Central memory CD8-positive, alpha-beta T cell (primary cell): Measurements from ENCODE around the gene ARID1A.

Experiments
- ATAC-seq: fragments of 150-1000 bp; cut with Tn5 transposase; replicated peaks from 2 replicates; pipeline ENCODE4 v1.10.0; 2022; ENCODE audit warnings: mild to moderate bottlenecking, moderate FRiP score, moderate number of reproducible peaks; ENCODE audit not compliant: poor library complexity, severe bottlenecking; ENCODE audit errors: extremely low read depth
- DNase-seq, 2 donors: peaks; one replicate each; pipeline ENCODE4 v3.0.0; 2021; ENCODE audit warnings: low spot score in 2 of 2
- H3K27ac Mint-ChIP-seq: one replicate; pipeline ENCODE4 v1.8.0; 2022; ENCODE audit warnings: low read depth, mild to moderate bottlenecking, moderate library complexity, mixed read lengths
- H3K27me3 Mint-ChIP-seq: one replicate; pipeline ENCODE4 v1.8.0; 2022; ENCODE audit warnings: mixed read lengths
- H3K36me3 Mint-ChIP-seq: one replicate; pipeline ENCODE4 v1.8.0; 2022; ENCODE audit warnings: mild to moderate bottlenecking, moderate library complexity, mixed read lengths; ENCODE audit not compliant: insufficient read depth
- H3K4me1 Mint-ChIP-seq: one replicate; pipeline ENCODE4 v1.8.0; 2022; ENCODE audit warnings: mixed read lengths
- H3K4me3 Mint-ChIP-seq: one replicate; pipeline ENCODE4 v1.8.0; 2022; ENCODE audit warnings: mild to moderate bottlenecking, moderate library complexity, mixed read lengths
- H3K9me3 Mint-ChIP-seq: one replicate; pipeline ENCODE4 v1.8.0; 2022; ENCODE audit warnings: mixed read lengths

Gene ARID1A

DNA sequence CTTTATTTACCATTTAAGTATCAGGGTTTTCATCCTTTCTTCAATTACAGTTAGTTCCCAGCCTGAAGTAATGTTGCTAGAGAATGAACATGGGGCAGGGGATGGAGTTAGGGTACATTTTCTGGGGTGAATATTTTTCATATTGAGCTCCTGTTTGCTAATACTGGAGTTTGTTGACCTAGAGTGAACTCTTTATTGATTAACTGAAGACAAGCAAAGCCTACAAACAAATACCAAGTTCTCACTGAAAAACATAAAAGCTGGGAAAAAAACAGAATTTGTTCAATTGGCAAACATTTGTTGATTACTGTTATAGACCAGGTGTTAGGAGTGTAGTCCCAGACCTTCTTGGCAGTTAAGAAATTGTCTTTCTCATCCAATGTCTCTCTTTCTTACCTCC is 63.7 kb downstream of the ARID1A start:
- H3K9me3 Mint-ChIP-seq: no peaks in the 10 kb centered on the region
- no peak overlapping the region for H3K4me3 Mint-ChIP-seq
- peak overlapping the region; percentile 84 for H3K27ac Mint-ChIP-seq
- ATAC-seq (no peak), DNase-seq (no peak)
- peaks cover 70% of the 10 kb centered on the region for H3K36me3 Mint-ChIP-seq
- peaks cover 11% of the 10 kb centered on the region for H3K4me1 Mint-ChIP-seq
- no peaks in the 10 kb centered on the region for H3K27me3 Mint-ChIP-seq

DNA sequence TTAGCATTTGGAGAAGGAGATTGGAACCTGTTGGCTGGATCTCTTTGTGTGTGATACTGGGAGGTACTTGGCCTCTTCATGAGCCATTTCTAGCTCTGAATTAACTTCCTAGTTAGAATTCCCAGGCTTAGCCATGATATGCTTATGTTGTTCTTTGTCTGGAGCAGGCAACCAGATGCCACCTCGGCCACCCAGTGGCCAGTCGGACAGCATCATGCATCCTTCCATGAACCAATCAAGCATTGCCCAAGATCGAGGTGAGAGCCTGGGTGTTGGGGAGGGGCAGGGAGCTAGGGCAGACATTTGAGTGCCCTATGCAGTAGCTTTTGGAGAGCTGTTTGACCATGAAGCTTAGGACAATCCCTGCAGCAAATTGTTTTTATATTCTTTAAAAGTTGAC is 65.4 kb downstream of the ARID1A start:
- no peaks in the 10 kb centered on the region for H3K9me3 Mint-ChIP-seq
- ATAC-seq (no peak), DNase-seq (no peak)
- no peak overlapping the region for H3K27ac Mint-ChIP-seq
- H3K4me1 Mint-ChIP-seq: peaks cover 11% of the 10 kb centered on the region
- no peaks in the 10 kb centered on the region for H3K27me3 Mint-ChIP-seq
- no peak overlapping the region for H3K4me3 Mint-ChIP-seq
- H3K36me3 Mint-ChIP-seq: peaks cover 71% of the 10 kb centered on the region

DNA sequence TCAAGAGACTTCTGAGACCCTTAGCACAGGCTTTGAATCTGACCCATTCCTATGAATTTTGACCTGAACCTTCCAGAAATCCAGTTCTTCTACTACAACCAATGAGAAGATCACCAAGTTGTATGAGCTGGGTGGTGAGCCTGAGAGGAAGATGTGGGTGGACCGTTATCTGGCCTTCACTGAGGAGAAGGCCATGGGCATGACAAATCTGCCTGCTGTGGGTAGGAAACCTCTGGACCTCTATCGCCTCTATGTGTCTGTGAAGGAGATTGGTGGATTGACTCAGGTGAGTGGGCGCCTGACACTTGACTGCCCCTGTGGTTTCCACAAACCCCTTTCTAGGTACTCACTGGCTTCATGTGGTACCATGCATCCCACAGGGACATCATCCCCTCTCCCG is 71.9 kb downstream of the ARID1A start:
- Mint-ChIP-seq H3K4me1 (peaks cover 19% of the 10 kb centered on the region), H3K9me3 (no peaks in the 10 kb centered on the region), H3K4me3 (no peak overlapping the region), H3K27ac (peak overlapping the region; percentile 16), H3K27me3 (no peaks in the 10 kb centered on the region), H3K36me3 (peaks cover 76% of the 10 kb centered on the region)
- no peak for ATAC-seq
- DNase-seq: no peak

DNA sequence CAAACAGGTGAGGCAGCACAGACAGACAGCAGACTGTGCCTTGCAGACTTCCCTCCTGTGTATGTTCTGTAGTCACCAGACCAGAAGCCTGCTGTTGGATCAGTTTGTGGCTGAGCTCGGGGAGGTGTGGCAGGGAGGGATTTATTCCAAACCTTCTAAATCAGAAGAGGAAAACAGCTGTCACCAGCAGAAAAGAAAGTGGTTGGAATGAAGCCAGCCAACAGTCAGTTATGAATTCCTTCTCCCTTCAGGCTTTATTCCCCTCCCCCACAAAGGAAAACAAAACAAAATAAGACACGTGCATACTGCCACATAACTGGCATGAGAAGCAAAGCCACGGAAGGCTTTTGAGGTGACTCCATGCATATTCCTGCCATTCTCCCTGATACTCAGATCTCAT is 72.9 kb downstream of the ARID1A start:
- H3K4me1 Mint-ChIP-seq: peaks cover 19% of the 10 kb centered on the region
- DNase-seq: no peak
- no peak overlapping the region for H3K27ac Mint-ChIP-seq
- no peaks in the 10 kb centered on the region for H3K9me3 Mint-ChIP-seq
- no peak overlapping the region for H3K4me3 Mint-ChIP-seq
- no peaks in the 10 kb centered on the region for H3K27me3 Mint-ChIP-seq
- peaks cover 77% of the 10 kb centered on the region for H3K36me3 Mint-ChIP-seq
- ATAC-seq: no peak

DNA sequence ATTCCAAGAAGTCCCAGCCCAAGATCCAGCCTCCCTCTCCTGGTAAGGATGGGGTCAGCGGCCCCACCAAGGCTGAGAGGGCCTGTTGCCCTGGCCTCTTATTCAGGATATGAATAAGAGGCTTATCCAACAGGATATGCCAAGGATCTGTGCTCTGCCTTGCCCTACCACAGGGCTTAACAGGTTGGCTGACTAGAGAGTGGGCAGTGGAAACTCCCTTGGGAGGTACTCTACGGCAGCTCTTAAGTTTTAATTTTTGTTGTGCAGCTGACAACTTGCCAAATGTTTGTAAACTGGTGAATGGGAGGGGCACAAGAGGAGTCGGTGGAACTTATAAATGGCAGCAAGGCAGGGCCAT is 75.4 kb downstream of the ARID1A start:
- Mint-ChIP-seq H3K4me1 (peaks cover 19% of the 10 kb centered on the region), H3K36me3 (peaks cover 83% of the 10 kb centered on the region), H3K27me3 (no peaks in the 10 kb centered on the region), H3K27ac (no peak overlapping the region), H3K9me3 (no peaks in the 10 kb centered on the region), H3K4me3 (no peak overlapping the region)
- ATAC-seq (no peak), DNase-seq (no peak)

DNA sequence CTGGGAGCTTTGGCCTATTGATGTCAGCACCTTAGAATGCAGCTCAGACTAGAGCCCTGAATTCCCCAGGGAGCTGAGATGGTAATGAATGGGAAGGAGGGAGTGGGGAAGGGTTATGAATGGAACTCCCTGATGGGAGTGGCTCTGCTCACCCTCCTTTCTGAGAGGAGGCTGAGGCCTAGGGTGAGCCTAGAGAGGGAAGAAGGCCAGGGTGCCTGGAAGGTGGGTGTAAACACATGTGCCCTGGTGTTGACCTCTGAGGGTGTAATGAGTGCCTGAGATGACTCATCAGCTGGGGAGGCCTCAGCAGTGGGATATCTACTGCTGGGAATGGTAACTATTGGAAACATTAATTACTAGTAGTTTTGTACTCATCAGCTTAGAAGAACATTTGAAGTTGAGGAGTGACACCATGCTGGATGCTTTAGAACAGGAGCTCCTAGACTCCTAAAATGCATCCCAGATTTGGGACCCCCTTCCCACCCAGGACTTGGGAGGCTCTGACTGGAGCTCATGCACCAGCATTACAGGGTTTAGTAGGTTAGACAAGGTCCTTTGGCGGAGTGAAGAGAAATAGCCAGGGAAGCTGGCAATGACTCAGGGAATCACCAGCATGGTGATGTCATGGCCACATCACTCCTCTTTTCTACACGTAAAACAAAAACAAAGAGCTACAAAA is 76.0 kb downstream of the ARID1A start:
- no peak for ATAC-seq
- Mint-ChIP-seq H3K9me3 (no peaks in the 10 kb centered on the region), H3K27me3 (no peaks in the 10 kb centered on the region), H3K36me3 (peaks cover 83% of the 10 kb centered on the region), H3K27ac (peak overlapping the region; percentile 25), H3K4me3 (no peak overlapping the region), H3K4me1 (peaks cover 19% of the 10 kb centered on the region)
- no peak for DNase-seq

DNA sequence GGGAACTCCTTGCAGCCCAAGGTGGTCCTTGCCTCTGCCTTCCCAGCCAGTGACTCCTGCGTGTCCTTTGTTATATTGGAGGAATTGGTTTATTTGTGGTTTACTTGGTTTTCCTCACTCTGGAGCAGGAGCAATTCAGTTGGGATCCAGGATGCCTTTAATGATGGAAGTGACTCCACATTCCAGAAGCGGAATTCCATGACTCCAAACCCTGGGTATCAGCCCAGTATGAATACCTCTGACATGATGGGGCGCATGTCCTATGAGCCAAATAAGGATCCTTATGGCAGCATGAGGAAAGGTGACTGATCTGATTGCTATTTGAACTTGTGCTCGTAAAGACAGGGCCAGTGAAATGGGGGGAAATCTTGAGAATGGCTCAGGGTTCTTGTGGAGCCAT is 76.9 kb downstream of the ARID1A start:
- Mint-ChIP-seq H3K4me1 (peaks cover 18% of the 10 kb centered on the region), H3K9me3 (no peaks in the 10 kb centered on the region), H3K27ac (peak overlapping the region; percentile 25), H3K36me3 (peaks cover 84% of the 10 kb centered on the region), H3K4me3 (no peak overlapping the region), H3K27me3 (no peaks in the 10 kb centered on the region)
- ATAC-seq (no peak), DNase-seq (no peak)

DNA sequence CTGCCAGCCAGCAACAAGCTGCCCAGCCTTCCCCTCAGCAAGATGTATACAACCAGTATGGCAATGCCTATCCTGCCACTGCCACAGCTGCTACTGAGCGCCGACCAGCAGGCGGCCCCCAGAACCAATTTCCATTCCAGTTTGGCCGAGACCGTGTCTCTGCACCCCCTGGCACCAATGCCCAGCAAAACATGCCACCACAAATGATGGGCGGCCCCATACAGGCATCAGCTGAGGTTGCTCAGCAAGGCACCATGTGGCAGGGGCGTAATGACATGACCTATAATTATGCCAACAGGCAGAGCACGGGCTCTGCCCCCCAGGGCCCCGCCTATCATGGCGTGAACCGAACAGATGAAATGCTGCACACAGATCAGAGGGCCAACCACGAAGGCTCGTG is 78.6 kb downstream of the ARID1A start:
- Mint-ChIP-seq H3K36me3 (peaks cover 85% of the 10 kb centered on the region), H3K27ac (peak overlapping the region; percentile 68), H3K9me3 (no peaks in the 10 kb centered on the region), H3K4me1 (peaks cover 24% of the 10 kb centered on the region), H3K27me3 (no peaks in the 10 kb centered on the region), H3K4me3 (no peak overlapping the region)
- DNase-seq (no peak), ATAC-seq (no peak)

DNA sequence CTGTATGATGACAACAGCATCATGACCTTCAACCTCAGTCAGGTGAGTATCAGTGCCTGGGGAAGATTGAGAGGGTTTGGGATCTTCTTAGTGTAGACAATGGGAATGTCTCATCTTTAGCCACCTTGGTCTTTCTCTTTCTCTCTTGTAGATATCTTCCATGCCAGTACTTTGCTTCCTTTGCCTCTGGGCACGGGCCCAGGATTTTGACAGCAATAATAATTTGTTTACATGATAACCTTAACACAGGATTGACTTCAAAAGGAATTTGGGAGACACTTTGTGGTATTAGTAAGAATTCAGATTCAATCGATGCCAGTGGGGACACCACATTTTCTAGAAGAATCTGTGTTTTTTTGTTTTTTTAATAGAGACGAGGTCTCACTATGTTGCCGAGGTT is 79.9 kb downstream of the ARID1A start:
- no peaks in the 10 kb centered on the region for H3K9me3 Mint-ChIP-seq
- H3K27me3 Mint-ChIP-seq: no peaks in the 10 kb centered on the region
- H3K36me3 Mint-ChIP-seq: peaks cover 87% of the 10 kb centered on the region
- ATAC-seq: no peak
- no peak overlapping the region for H3K4me3 Mint-ChIP-seq
- DNase-seq: no peak
- H3K4me1 Mint-ChIP-seq: peaks cover 28% of the 10 kb centered on the region
- no peak overlapping the region for H3K27ac Mint-ChIP-seq

DNA sequence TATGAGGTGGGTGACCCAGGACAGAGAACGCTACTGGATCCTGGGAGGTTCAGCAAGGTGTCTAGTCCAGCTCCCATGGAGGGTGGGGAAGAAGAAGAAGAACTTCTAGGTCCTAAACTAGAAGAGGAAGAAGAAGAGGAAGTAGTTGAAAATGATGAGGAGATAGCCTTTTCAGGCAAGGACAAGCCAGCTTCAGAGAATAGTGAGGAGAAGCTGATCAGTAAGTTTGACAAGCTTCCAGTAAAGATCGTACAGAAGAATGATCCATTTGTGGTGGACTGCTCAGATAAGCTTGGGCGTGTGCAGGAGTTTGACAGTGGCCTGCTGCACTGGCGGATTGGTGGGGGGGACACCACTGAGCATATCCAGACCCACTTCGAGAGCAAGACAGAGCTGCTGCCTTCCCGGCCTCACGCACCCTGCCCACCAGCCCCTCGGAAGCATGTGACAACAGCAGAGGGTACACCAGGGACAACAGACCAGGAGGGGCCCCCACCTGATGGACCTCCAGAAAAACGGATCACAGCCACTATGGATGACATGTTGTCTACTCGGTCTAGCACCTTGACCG is 83.4 kb downstream of the ARID1A start:
- DNase-seq: no peak
- ATAC-seq: no peak
- Mint-ChIP-seq H3K4me3 (no peak overlapping the region), H3K27ac (peak overlapping the region; percentile 71), H3K36me3 (peaks cover 73% of the 10 kb centered on the region), H3K27me3 (no peaks in the 10 kb centered on the region), H3K9me3 (no peaks in the 10 kb centered on the region), H3K4me1 (peaks cover 34% of the 10 kb centered on the region)

DNA sequence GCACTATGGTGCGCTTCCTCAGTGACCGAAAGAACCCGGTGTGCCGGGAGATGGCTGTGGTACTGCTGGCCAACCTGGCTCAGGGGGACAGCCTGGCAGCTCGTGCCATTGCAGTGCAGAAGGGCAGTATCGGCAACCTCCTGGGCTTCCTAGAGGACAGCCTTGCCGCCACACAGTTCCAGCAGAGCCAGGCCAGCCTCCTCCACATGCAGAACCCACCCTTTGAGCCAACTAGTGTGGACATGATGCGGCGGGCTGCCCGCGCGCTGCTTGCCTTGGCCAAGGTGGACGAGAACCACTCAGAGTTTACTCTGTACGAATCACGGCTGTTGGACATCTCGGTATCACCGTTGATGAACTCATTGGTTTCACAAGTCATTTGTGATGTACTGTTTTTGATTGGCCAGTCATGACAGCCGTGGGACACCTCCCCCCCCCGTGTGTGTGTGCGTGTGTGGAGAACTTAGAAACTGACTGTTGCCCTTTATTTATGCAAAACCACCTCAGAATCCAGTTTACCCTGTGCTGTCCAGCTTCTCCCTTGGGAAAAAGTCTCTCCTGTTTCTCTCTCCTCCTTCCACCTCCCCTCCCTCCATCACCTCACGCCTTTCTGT is 84.6 kb downstream of the ARID1A start:
- DNase-seq: no peak
- Mint-ChIP-seq H3K27me3 (no peaks in the 10 kb centered on the region), H3K4me3 (no peak overlapping the region), H3K27ac (no peak overlapping the region), H3K36me3 (peaks cover 63% of the 10 kb centered on the region), H3K9me3 (no peaks in the 10 kb centered on the region), H3K4me1 (peaks cover 43% of the 10 kb centered on the region)
- ATAC-seq: no peak

DNA sequence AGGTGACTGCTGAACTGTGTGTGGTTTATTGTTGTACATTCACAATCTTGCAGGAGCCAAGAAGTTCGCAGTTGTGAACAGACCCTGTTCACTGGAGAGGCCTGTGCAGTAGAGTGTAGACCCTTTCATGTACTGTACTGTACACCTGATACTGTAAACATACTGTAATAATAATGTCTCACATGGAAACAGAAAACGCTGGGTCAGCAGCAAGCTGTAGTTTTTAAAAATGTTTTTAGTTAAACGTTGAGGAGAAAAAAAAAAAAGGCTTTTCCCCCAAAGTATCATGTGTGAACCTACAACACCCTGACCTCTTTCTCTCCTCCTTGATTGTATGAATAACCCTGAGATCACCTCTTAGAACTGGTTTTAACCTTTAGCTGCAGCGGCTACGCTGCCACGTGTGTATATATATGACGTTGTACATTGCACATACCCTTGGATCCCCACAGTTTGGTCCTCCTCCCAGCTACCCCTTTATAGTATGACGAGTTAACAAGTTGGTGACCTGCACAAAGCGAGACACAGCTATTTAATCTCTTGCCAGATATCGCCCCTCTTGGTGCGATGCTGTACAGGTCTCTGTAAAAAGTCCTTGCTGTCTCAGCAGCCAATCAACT is 85.5 kb downstream of the ARID1A start:
- Mint-ChIP-seq H3K27ac (no peak overlapping the region), H3K4me3 (no peak overlapping the region), H3K27me3 (no peaks in the 10 kb centered on the region), H3K4me1 (peaks cover 52% of the 10 kb centered on the region), H3K9me3 (no peaks in the 10 kb centered on the region), H3K36me3 (peaks cover 54% of the 10 kb centered on the region)
- no peak for DNase-seq
- no peak for ATAC-seq
